Fibroblast of mammary gland (primary cell): ENCODE measurements around the gene PCIF1.

ENCODE experiments used
- DNase-seq: peaks from one replicate; pipeline ENCODE4 v3.0.0-alpha.2; 2010; ENCODE audit warnings: low read depth
- H3K4me3 ChIP-seq: 2 replicates; pipeline ENCODE4 v1.5.1; 2011; ENCODE audit warnings: low read depth, mild to moderate bottlenecking, low read length, moderate library complexity; ENCODE audit not compliant: control insufficient read depth
- CTCF ChIP-seq: conservative IDR thresholded peaks from 2 replicates; pipeline ENCODE4 v1.5.1; 2011; ENCODE audit warnings: low read depth, low read length, inconsistent platforms; ENCODE audit not compliant: control insufficient read depth, insufficient read depth

Gene PCIF1

GRCh38 chr20:45890985-45891983 lies 43.2 kb upstream of the PCIF1 start, which contains the start of the genes CTSA and NEURL2:
Gene CTSA, plus strand, starts transcription at chr20:45891335. Its CDS starts 234 bp downstream, at chr20:45891569.
Gene NEURL2, minus strand, starts transcription at chr20:45891208. Its CDS starts 217 bp downstream, at chr20:45890991.
- no peak for TF ChIP-seq CTCF
- peak; percentile 93 for DNase-seq
- peak within 1 kb of the TSS; percentile 73 for H3K4me3 ChIP-seq

- DNase-seq = no peak
- H3K4me3 ChIP-seq = peak overlapping the region; percentile 73
- TF ChIP-seq CTCF = peak; percentile 18
These were observed 42.2 kb upstream of the PCIF1 start for GRCh38 chr20:45892049-45892825.

- H3K4me3 ChIP-seq = no peak overlapping the region
- TF ChIP-seq CTCF = no peak
- no peak for DNase-seq
These were observed 41.5 kb upstream of the PCIF1 start for GRCh38 chr20:45892828-45893500.

- DNase-seq = no peak
- H3K4me3 ChIP-seq = no peak overlapping the region
- TF ChIP-seq CTCF = no peak
These were observed 40.7 kb upstream of the PCIF1 start for GRCh38 chr20:45893831-45894230.

- no peak overlapping the region for H3K4me3 ChIP-seq
- TF ChIP-seq CTCF = no peak
- DNase-seq = no peak
These were observed 39.7 kb upstream of the PCIF1 start for GRCh38 chr20:45894797-45895196.

GRCh38 chr20:45896641-45897161 lies 37.8 kb upstream of the PCIF1 start:
- no peak for DNase-seq
- H3K4me3 ChIP-seq = no peak overlapping the region
- no peak for TF ChIP-seq CTCF
